K562 (cell line): Measurements from ENCODE around the gene PLEK2. TPM values are rescaled to one million over a fixed set of nuclear protein-coding genes. Genes with fewer than 3 reads are reported as not detected.

Experiments used
- ATAC-seq: fragments of 200-7000 bp; cut with Tn5 transposase; 3 replicates; pipeline ENCODE4 v1.9.1; 2020; ENCODE audit warnings: moderate library complexity
- BruUV-seq: library from RNA; stranded (reverse); fragments of 400-500 nt; replicated peaks from 2 replicates; lab custom pipeline; 2021; lab: Mats Ljungman, UMichigan
- CTCF ChIA-PET: fragments of 300-600 bp; formaldehyde crosslinking; extraction: SDS; loops from one replicate; lab custom pipeline; 2021; ENCODE audit warnings: low intra/inter-chr PET ratio; lab: Yijun Ruan, JAX
- POLR2A ChIA-PET: fragments of 300-600, 350-650 bp; sonication (Branson Sonifier 250); formaldehyde crosslinking; extraction: SDS; loops from one replicate; lab custom pipeline; 2021; ENCODE audit warnings: antibody characterized with exemption, inconsistent platforms; lab: Yijun Ruan, JAX
- DNase-seq, 4 experiments: peaks; one replicate each; pipeline versions ENCODE4 v3.0.0 to v3.0.0-alpha.2; 2011 to 2018; ENCODE audit warnings: low spot score in 3 of 4, mixed read lengths in 3 of 4; ENCODE audit errors: extremely low read depth in 1 of 4
- FAIRE-seq: peaks from 2 replicates; lab custom pipeline; 2011; peaks lifted over from hg19 to GRCh38; lab: Jason Lieb, UNC
- H2AFZ ChIP-seq: 2 replicates; pipeline ENCODE4 v1.6.0; 2011; ENCODE audit warnings: low read depth, low read length, control low read depth, inconsistent platforms
- H3K27ac ChIP-seq: fragments of 200-600 bp; 3 replicates; pipeline ENCODE4 v1.8.0; 2011; ENCODE audit warnings: low read depth, mild to moderate bottlenecking, control low read depth, inconsistent platforms, low read length, moderate library complexity, mixed read lengths; ENCODE audit errors: extremely low read depth
- H3K27me3 ChIP-seq, 2 experiments: fragments of 300-600 bp in 1 of 2; 2 replicates in 1 of 2; 3 replicates in 1 of 2; pipeline versions ENCODE4 v1.6.0 to v1.8.0; 2011; ENCODE audit warnings: inconsistent platforms in 2 of 2, low read length in 2 of 2, mild to moderate bottlenecking in 1 of 2, mixed read lengths in 1 of 2, moderate library complexity in 1 of 2; ENCODE audit not compliant: control insufficient read depth in 2 of 2, insufficient read depth in 2 of 2
- H3K36me3 ChIP-seq: fragments of 300-600 bp; 3 replicates; pipeline ENCODE4 v1.8.0; 2011; ENCODE audit warnings: mild to moderate bottlenecking, low read length, inconsistent platforms; ENCODE audit not compliant: control insufficient read depth, insufficient read depth
- H3K4me1 ChIP-seq, 2 experiments: fragments of 200-600 bp in 1 of 2; replicated peaks in 1 of 2; 2 replicates in 1 of 2; 3 replicates in 1 of 2; pipeline versions ENCODE4 v1.5.1 to v1.8.0; 2011; ENCODE audit warnings: inconsistent platforms in 2 of 2, low read length in 2 of 2, mild to moderate bottlenecking in 1 of 2, mixed read lengths in 1 of 2, moderate library complexity in 1 of 2; ENCODE audit not compliant: control insufficient read depth in 2 of 2, insufficient read depth in 2 of 2
- H3K4me2 ChIP-seq: 2 replicates; pipeline ENCODE4 v1.6.1; 2011; ENCODE audit warnings: low read length, control low read depth, inconsistent platforms, mixed read lengths; ENCODE audit not compliant: insufficient read depth
- H3K4me3 ChIP-seq: fragments of 200-600 bp; sonication (generic), shearing (Covaris generic); 2 replicates; pipeline ENCODE4 v1.5.1; 2016; ENCODE audit warnings: control low read depth, inconsistent platforms
- H3K79me2 ChIP-seq: fragments of 200-600 bp; 3 replicates; pipeline ENCODE4 v1.8.0; 2011; ENCODE audit warnings: low read length, inconsistent platforms; ENCODE audit not compliant: control insufficient read depth, insufficient read depth
- H3K9ac ChIP-seq, 2 experiments: 2 replicates each; pipeline versions ENCODE4 v1.6.0 to v1.6.1; 2011; ENCODE audit warnings: low read depth in 2 of 2, low read length in 2 of 2, control low read depth in 1 of 2, inconsistent platforms in 1 of 2, mild to moderate bottlenecking in 1 of 2, mixed read lengths in 1 of 2; ENCODE audit not compliant: insufficient read depth in 1 of 2
- H3K9me1 ChIP-seq: one replicate; pipeline ENCODE4 v1.6.0; 2011; ENCODE audit warnings: inconsistent platforms, mild to moderate bottlenecking, low read length, moderate library complexity; ENCODE audit not compliant: control insufficient read depth, insufficient read depth
- H3K9me3 ChIP-seq: replicated peaks from 2 replicates; pipeline ENCODE4 v1.5.1; 2011; ENCODE audit warnings: low read depth, low read length, inconsistent platforms; ENCODE audit not compliant: control insufficient read depth, insufficient read depth
- H4K20me1 ChIP-seq: replicated peaks from 2 replicates; pipeline ENCODE4 v1.6.1; 2011; ENCODE audit warnings: low read length, inconsistent platforms, mixed read lengths; ENCODE audit not compliant: control insufficient read depth, insufficient read depth
- ERF ChIP-seq: fragments of 450-650 bp; formaldehyde crosslinking; IDR thresholded peaks from 2 replicates; pipeline ENCODE4 v1.4.0; 2020; ENCODE audit warnings: mild to moderate bottlenecking, mixed read lengths
- IFI16 ChIP-seq: fragments of 250-450 bp; sonication (Bioruptor Pico); IDR thresholded peaks from 2 replicates; pipeline ENCODE4 v2.1.2; 2022; ENCODE audit warnings: mild to moderate bottlenecking, inconsistent platforms
- KLF16 ChIP-seq: IDR thresholded peaks from 2 replicates; pipeline ENCODE4 v1.6.1; 2016; ENCODE audit warnings: antibody characterized with exemption
- MCM5 ChIP-seq: fragments of 450-650 bp; IDR thresholded peaks from 2 replicates; pipeline ENCODE4 v1.6.1; 2016; ENCODE audit warnings: low read depth
- MTF1 ChIP-seq: fragments of 250-450 bp; sonication (Bioruptor Pico); IDR thresholded peaks from 2 replicates; pipeline ENCODE4 v1.9.0; 2021; ENCODE audit warnings: moderate library complexity, mild to moderate bottlenecking, inconsistent platforms, borderline replicate concordance
- PPARD ChIP-seq: fragments of 250-450 bp; sonication (Bioruptor Pico); IDR thresholded peaks from 2 replicates; pipeline ENCODE4 v1.8.0; 2022; ENCODE audit warnings: inconsistent platforms, mild to moderate bottlenecking, moderate library complexity
- SMARCA4 ChIP-seq: fragments of 450-650 bp; IDR thresholded peaks from 2 replicates; pipeline ENCODE4 v1.6.1; 2016
- SOX6 ChIP-seq: fragments of 450-650 bp; IDR thresholded peaks from 2 replicates; pipeline ENCODE4 v1.6.1; 2014; ENCODE audit warnings: mild to moderate bottlenecking
- TOE1 ChIP-seq, 2 experiments: fragments of 450-650 bp in 1 of 2; sonication (generic) in 1 of 2; formaldehyde crosslinking in 1 of 2; IDR thresholded peaks; 2 replicates each; pipeline versions ENCODE4 v1.7.1 to v1.8.0; 2016 to 2022; ENCODE audit warnings: borderline replicate concordance in 2 of 2, mild to moderate bottlenecking in 2 of 2, antibody characterized with exemption in 1 of 2, inconsistent platforms in 1 of 2, low read depth in 1 of 2, missing genetic modification reagents in 1 of 2, moderate library complexity in 1 of 2
- ZNF41 ChIP-seq: fragments of 250-450 bp; sonication (Bioruptor Pico); conservative IDR thresholded peaks from 2 replicates; pipeline ENCODE4 v1.4.0; 2020; ENCODE audit warnings: mild to moderate bottlenecking
- ZNF644 ChIP-seq: fragments of 200-800 bp; sonication (Bioruptor generic); IDR thresholded peaks from 2 replicates; pipeline ENCODE4 v1.6.1; 2016; ENCODE audit warnings: low read depth, missing genetic modification characterization, missing compliant biosample characterization
- WGBS: fragments of 100-300 bp; shearing (Covaris generic); methylation state at CpG from one replicate; pipeline ENCODE4 v1.1.6; 2016; ENCODE audit warnings: low coverage, mixed read lengths; ENCODE audit not compliant: insufficient coverage; ENCODE audit errors: missing lambda C conversion rate; 5-methylcytosine and 5-hydroxymethylcytosine counted together
- in situ Hi-C: fragments of 300-500 bp; cut with MboI; formaldehyde crosslinking; loops from 4 replicates; pipeline ENCODE4 v1.15.0; 2018; ENCODE audit warnings: inconsistent platforms, mixed read lengths
- intact Hi-C: fragments of 100-400 bp; cut with micrococcal nuclease; formaldehyde crosslinking; loops from 2 replicates; pipeline ENCODE4 v1.14.2; 2022
- polyA plus RNA-seq, 8 experiments: library from polyadenylated mRNA; depleted of rRNA in 4 of 8; stranded (reverse) in 5 of 8; unstranded in 3 of 8; fragments of >200 nt; fragmentation: Nextera tagmentation in 2 of 8; fragmentation: Illumina TruSeq in 1 of 8; extraction: Ambion mirVana in 2 of 8; extraction: Trizol in 1 of 8; gene quantifications; 2 replicates each; pipeline versions ENCODE4 v1.2.1 to v1.2.3, GENCODE V29; 2011 to 2014; ENCODE audit warnings: inconsistent platforms in 1 of 8, missing spikeins in 1 of 8
- total RNA-seq, 7 experiments: library from RNA; depleted of rRNA in 6 of 7; stranded (reverse); fragments of >200 nt in 6 of 7; fragmentation: Illumina TruSeq in 2 of 7; extraction: Trizol in 2 of 7; gene quantifications; 2 replicates each; pipeline versions ENCODE4 v1.2.1 to v1.2.3, GENCODE V29; 2011 to 2021; ENCODE audit warnings: low replicate concordance in 1 of 7
- TF ChIP-seq, protein P1 (sequence below): fragments of 250-450 bp; sonication (Bioruptor Pico); IDR thresholded peaks from 2 replicates; pipeline ENCODE4 v1.4.0; 2020; ENCODE audit warnings: mild to moderate bottlenecking, moderate library complexity

Gene PLEK2
- total and polyA plus RNA-seq, 9 of the 15 experiments (the other 6 are each of a cell fraction or from before 2014, with no cell fraction given), result not detected

DNA sequence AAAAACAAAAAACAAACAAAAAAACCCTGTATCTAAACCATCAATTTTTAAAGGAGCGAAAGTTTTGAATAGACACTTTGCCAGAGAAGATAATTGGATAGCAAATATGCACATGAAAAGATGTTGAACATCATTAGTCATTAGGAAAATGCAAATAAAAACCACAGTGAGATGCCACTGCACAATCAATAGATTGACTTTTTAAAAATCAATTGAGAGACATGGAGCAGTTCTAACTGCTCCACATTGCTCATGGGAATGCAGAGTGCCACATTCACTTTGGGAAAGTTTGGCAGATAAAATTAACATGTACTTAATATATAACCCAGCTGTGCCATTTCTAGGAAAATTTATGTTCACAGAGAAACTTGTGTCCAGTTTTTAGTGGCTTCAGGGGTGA, 39.1 kb downstream of the PLEK2 start:
- no TSS peak for BruUV-seq
- H2AFZ ChIP-seq, result no peak overlapping the region
- no peak for DNase-seq
- peaks cover 92% of the 10 kb centered on the region for H3K36me3 ChIP-seq
- H3K9me1 ChIP-seq, result no peaks in the 10 kb centered on the region
- H3K27me3 ChIP-seq, result no peaks in the 10 kb centered on the region
- H3K4me2 ChIP-seq, result no peak overlapping the region
- in situ Hi-C loops, result no loop called here
- peaks cover 46% of the 10 kb centered on the region for H3K79me2 ChIP-seq
- no peaks in the 10 kb centered on the region for H3K9me3 ChIP-seq
- no peak overlapping the region for H3K27ac ChIP-seq
- no peak for ATAC-seq
- TF ChIP-seq ZNF41 (CRISPR knock-in tag) (no peak), MTF1 (CRISPR knock-in tag) (no peak), ERF (CRISPR knock-in tag) (no peak), MCM5 (no peak), TOE1 (IDR thresholded peaks at IDR 0.05; ENCODE audit: borderline replicate concordance) (no peak), TOE1 (CRISPR knock-in tag; IDR thresholded peaks at IDR 0.05; ENCODE audit: borderline replicate concordance, low read depth) (no peak), PPARD (CRISPR knock-in tag) (no peak), IFI16 (no peak), SOX6 (no peak), SMARCA4 (no peak), ZNF644 (tag) (no peak), KLF16 (no peak)
- TF ChIP-seq, protein P1, sequence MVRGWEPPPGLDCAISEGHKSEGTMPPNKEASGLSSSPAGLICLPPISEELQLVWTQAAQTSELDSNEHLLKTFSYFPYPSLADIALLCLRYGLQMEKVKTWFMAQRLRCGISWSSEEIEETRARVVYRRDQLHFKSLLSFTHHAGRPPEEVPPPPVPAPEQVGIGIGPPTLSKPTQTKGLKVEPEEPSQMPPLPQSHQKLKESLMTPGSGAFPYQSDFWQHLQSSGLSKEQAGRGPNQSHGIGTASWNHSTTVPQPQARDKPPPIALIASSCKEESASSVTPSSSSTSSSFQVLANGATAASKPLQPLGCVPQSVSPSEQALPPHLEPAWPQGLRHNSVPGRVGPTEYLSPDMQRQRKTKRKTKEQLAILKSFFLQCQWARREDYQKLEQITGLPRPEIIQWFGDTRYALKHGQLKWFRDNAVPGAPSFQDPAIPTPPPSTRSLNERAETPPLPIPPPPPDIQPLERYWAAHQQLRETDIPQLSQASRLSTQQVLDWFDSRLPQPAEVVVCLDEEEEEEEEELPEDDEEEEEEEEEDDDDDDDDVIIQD (CRISPR knock-in tag), result no peak
- CTCF ChIA-PET, result no interaction called here
- no peak overlapping the region for H3K9ac ChIP-seq
- POLR2A ChIA-PET, result no interaction called here
- no peak overlapping the region for H3K4me3 ChIP-seq
- 100% methylated on average over 1 of the region's 1 CpG for WGBS
- no peaks in the 10 kb centered on the region; a peak in 1 of 5 replicates for H3K4me1 ChIP-seq
- H4K20me1 ChIP-seq, result no peaks in the 10 kb centered on the region
- no peak for FAIRE-seq
- intact Hi-C loops, result no loop called here
